CD4-positive, alpha-beta T cell treated with Interferon gamma for 1 hour (primary cell): ENCODE measurements around the gene TEPSIN.
A peak's percentile ranks its signal among the peaks of the same experiment; 100 is the strongest.

Experiments used
- DNase-seq: peaks from one replicate; pipeline ENCODE4 v3.0.0-alpha.2; 2020

Gene TEPSIN

DNA sequence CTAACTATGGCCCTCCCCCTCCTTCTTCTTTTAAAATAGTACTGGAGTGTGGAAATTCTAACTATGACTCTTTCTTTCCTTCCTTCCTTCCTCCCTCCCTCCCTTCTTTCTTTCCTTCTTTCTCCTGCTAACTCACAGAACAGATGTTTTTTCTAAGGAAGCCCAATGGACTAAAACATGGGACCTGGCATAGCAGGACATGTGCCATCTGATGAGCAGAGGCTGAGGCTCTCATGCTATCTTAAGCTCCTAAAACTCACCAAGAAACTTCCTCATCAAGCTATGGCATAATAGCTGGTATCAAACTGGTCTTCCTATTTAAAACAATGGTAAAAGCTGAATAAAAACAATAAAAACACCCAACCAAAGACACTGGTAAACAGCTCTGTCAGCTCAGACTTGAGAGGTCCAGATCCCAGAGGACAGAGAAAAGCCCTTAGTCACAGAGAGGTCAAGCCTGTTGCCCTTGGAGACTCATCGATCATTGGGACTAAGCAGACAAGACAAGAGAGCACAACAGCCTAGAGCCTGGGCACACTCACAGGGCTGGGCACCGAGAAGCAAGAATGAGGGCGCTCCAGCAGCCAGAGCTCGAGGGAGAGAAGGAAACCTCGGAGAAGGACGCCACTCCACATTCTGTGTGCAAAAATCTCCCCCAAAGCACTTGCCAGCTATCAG is 28.7 kb upstream of the TEPSIN start:
- DNase-seq, result no peak

DNA sequence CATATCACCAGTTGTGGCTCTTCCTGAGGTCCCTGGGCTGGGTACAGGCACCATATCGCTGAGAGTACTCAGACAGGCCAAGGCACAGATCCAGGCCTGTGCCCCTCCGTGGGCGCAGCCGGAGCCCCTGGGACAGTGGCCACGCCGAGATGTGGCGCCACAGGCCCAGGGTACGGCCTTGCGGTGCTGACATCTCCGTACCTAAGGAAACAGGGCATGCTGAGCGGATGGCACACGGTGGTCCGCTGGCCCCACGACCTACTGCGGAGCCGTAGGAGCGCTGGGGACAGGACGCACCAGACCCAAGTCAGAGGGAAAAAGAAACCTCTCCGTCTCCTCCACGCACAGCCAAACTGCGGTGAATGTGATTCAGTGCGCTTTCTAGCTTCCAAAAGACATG is 26.7 kb upstream of the TEPSIN start:
- no peak for DNase-seq

DNA sequence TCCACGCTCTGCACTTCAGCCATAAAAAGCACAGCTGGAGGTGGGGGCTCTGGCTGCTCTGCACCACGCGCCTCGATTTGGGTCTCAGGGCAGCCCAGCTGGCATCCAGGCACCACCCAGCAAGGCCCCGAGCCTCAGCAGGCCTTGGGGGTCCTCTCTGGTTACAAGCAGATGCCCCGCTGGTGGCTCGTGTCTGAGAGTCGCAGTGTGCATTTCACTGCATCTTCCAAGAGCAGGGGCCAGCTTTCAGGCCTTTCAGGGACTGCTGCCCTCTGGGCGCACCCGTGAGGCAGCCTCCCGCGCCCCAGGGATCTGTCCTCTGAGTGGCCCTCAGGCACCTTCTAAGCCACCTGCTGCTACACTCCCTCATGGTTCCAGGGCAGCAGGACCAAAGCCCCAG is 25.8 kb upstream of the TEPSIN start:
- no peak for DNase-seq

DNA sequence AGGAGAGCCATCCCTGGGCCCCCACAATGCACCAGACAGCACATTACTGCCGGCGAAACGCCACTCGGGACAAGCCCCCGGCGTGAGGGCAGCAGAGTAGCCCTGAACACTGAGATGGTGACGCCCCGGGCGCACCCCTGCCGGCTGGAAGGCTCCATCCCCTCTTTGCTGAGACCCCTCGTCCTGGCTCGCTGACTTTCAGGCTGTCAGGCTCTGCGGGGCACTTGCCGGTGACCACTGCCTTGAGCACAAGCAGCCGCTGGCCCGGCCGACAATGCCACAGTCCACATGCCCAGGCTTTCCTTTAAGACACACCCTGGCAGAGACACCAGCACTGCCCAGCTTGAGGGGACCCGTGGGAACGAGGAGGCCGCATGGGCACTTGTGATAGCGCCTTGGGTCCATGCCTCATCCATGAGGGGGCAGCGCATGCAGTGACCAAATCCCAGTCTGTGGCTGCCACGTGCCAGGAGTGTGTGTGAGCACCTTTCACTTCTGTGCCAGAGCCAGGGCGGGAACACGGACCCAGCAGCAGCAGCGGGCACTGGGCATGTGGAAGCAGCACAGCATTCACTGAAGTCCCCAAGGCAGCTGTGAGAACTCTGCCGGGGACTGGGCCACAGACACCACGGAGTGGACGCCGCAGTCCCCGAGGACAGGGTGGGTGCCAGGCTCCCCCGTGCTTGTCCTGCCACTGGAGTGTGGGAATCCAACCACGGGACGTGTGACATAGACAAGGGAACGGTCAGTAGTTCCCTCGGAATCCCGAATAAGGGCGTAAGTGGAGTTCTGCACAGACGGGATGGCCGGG is 24.7 kb upstream of the TEPSIN start:
- DNase-seq, result no peak

DNA sequence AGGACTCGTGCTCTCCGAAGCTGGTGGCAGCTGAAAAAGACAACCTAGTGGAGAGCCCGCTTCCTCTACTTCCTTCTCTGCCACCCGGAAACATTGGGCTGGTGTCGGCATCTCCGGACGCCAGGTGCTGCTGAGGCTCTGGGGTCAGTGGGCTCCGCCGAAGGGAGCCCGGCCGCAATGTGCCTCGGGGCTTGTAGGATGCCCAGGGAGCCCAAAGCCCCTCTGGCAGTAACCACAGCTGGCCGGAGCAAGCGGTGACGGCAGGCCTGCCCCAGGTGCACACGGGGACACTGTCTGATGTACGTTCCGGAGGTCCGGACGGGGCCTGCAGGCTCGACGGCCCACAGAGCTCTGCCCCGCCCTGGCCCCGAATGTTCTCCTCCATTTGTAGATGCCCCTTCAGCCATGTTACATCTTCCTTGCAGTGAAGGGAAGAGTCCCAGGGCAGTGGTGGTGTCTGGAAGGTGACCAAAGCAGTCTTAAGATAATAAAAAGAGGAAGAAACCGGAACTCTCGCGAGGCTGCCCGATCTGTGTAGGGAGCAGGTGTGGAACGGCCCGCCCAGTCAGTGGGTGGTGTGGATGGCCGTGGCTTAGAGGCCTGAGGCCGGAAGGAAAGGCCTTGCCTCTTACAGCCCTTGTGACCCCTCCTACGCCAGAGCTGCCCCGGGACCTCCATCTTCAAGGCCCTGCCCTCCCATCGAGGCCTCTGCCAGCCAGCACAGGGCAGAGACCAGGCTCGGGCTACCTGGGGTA is 22.9 kb upstream of the TEPSIN start:
- DNase-seq, result no peak

DNA sequence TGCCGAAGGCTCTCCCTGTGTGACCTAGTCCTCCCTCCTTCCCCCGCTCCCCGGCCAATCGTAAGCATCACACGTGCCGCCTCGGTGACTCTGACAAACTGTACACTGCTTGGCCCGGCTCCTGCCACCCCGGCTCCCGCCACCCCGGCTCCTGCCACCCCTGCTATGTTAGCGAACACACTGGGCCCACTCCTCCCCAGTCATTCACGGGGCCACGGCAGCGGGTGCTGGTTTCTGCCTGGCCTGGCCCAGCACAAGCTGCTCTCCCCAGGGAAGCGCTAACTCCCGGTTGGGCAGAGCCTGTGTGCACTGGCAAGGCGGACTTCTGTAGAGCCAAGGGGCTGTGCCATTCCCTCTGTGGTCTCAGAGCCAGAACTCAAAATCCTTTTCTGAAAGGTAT is 22.2 kb upstream of the TEPSIN start:
- no peak for DNase-seq

DNA sequence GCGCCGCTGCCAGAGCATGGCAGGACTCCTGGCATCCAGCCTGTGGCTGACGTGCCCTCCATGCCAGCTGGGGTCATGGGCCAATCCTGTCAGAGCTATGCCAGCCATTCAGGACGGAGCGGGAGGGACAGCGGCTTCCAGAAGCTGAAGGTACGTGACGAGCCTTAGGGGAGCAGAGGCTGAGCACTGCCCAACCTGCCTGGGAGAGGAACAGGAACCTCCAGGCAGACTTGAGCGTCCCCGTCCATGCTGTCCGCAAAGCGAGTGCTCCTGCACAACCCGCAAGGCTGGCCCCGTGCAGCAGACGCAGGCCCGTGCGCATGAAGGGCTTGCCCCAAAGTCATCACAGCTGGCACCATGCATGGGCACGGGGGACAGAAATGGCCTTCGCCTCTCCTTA is 21.8 kb upstream of the TEPSIN start:
- DNase-seq, result no peak

DNA sequence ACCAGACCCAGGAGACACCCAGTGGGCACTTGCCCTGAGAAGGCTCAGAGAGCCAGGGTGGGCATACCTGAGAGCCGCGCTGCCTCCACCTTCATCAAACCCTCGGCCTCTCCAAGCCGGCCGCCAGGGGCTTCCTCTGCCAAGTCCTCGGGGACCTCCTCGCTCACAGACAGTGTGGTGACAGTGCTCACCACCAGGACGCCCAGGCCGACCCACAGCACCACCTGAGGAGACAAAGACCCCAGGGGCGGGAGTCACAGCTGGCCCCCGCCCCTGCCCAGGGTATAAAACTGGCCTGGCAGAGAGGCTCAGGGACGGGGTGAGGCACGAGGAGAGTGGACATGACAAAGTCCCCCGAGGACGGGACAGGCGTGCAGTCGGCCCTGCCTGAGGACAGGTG is 21.3 kb upstream of the TEPSIN start:
- DNase-seq, result no peak

DNA sequence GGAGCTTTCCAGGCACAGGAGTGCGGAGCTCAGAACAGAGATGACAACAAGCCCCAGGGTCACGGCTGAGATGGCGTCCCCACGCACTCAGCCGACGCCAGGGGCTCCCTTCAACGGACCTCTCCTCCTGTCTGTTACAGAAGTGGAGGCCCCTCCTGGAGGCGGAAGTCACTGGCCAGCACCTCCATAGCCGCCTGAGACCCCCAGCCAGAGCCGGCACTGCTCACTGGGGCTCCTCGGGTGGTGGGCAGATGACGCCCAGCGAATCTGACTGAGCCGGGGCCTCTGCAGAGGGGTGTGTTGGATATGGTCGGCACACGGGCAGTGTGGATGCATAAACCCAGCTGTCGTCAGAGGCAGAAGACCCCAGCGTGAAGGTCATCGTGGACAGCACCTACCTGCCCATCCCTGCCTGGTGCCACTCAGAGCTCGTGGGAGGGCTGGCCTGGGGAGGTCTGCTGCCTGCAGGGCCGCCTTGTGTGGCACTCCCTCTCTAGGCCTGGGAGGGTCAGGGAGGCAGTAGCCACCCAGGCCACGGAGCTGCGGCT is 20.3 kb upstream of the TEPSIN start:
- DNase-seq, result no peak

DNA sequence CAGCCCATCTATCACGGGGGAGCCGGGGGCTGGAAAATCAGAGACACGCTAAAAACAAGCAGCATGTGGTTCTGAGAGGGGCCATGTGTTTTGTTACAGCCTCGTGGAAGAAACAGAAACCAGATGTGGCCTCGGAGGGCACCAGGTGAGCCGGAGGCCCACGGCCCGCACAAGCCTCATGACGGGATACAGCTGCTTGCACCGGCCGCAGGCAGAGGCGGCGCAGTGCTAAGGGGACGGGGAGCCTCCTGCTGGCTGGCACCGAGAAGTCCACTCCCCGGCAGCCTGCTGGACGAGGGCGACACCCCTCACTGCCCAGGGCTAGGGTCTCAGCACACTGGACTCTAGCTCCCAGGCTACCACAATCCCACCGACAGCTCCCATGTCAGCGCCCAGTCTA is 19.4 kb upstream of the TEPSIN start:
- no peak for DNase-seq

DNA sequence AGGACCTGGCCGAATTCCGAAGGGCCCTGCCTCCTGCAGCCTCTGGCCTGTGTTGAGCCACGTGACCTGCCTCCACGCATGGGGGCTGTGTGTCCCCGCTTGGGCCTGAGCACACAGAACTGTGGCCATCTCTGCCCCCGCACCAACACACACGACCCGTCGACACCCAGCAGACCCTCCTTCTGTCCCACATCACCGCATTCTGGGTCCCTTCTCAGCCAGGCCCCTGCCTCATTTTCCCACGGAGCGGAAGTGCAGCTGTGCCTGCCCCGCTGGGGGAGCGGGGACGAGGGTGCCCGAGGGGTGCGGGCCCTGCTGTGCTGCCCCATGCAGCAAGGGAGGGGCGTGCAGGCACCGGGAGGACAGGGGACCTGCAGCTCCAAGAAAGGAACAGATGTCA is 18.7 kb upstream of the TEPSIN start:
- DNase-seq, result no peak

DNA sequence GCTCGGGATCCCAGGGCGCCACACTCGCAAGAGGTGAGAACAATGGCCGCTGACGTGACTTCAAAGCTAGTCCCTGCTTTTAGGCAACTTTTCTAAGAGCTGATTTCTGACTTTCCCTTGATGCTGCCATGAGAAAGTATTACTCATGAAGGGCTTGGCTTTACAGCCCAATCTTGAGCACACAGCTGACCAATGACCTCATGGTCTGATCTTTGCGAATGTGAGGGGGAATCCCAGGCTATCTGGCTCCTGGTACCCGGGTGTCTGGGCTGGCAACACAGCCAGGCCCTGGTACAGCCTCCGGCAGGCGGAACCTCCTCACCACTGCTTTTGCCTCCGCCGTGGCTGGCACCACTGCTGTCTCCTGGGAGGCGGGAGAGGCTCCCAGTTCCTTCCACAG is 17.8 kb upstream of the TEPSIN start:
- no peak for DNase-seq

DNA sequence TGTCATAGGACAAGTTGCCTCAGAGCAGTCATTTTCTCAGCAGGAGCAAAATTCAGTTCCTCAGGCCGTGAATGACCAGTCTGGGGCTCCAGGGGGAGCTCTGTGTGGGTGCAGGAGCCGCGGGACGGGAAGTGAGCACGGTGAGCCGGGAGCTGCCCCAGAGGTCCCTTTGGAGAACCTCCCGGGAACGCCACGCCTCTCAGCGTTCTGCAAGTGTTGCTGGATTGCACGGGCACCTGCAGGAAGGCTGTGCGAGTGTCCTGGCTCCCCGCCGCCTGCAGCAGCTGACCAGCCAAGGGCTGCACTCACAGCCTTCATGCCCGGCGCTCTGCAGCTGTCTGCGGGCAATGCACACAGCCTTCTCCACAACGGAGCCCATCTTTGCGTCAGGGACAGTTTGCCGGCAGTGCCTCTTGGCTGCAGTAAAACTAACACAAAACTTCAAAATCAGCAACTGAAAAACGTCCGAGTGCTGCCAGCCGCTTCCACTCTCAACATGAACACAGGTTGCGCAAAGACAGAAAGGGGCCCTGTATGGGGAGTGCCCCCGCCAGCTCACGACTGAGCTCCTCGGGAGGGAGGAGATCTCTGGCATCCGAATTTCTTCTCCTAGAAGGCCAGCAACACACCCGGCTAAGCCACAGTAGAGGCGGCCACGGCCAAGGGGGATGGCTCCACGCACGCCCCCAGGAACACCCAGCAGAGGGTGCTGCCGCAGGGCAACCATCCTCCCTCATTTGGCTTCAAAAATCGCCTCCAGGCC is 16.3 kb upstream of the TEPSIN start:
- peak; percentile 34 for DNase-seq

DNA sequence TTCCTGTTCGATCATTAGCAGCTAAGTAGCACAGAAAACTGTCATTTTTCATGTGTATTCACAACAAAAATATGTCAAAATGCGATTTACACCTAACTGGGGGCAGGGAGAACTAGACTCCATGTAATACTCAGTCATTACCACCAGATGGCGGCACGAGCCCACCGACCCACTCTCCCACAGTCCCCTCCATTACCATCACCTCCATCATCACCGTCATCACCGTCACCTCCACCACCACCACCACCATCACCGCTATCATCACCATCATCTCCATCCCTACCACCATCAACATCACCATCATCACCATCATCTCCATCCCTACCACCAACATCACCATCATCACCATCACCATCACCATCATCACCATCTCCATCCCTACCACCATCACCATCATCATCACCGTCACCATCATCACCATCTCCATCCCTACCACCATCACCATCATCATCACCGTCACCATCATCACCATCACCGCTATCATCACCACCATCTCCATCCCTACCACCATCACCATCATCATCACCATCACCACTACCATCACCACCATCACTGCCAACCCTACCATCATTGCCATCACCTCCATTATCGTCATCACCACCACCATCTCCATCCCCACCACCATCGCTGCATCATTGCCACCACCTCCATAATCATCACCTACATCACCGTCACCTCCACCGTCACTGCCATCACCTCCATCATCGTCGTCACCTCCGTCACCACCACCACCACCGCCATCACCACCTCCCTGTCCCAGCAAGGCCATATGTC is 14.7 kb upstream of the TEPSIN start:
- peak; percentile 61 for DNase-seq

DNA sequence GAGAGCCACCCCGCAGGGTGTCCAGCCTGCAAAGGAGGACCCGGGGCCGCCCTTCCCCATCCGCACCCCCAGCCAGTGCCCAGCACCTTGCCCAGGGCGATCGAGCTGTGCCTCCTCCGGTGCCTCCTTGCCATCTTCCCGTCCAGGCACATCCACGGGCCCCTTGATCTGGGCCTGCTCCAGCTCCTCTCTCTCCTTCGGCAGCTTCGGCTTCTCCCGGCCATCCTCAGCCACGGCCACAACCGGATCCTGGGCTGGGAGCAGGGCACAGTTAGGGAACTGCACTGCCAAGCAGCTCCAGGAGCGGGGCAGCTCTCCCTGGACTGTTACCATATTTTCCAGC is 14.1 kb upstream of the TEPSIN start:
- DNase-seq, result no peak

DNA sequence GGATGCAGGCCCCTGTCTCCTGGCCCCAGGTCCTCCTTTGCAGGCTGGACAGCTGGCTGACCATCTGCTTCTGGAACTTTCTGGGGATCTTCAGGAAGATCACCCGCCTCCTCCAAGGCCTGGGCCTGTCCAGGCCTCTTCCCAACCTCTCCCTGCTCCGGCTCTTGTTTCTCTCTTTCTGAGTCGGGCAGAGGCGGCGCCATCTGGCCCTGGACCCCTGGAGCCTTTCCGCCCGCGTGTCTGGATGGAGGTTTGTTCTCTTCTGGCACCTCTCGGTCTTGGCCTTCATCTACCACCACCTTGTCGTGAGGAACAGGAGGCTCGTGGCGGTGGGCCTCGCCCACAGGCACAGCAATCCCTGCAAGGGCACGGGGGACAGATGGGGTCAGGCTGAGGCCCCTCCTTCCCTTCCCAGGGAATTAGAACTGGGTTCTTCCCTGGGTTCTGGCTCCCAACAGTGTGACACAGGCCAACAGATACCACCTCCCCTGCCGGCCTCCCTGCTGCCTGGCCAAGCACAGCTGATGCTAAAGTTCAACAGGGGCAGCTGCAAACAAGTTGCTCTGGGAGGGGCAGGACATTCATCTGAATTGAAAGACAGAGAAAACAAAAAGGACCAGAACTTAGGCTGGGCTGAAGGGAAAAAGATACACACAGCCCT is 13.6 kb upstream of the TEPSIN start:
- DNase-seq, result no peak

DNA sequence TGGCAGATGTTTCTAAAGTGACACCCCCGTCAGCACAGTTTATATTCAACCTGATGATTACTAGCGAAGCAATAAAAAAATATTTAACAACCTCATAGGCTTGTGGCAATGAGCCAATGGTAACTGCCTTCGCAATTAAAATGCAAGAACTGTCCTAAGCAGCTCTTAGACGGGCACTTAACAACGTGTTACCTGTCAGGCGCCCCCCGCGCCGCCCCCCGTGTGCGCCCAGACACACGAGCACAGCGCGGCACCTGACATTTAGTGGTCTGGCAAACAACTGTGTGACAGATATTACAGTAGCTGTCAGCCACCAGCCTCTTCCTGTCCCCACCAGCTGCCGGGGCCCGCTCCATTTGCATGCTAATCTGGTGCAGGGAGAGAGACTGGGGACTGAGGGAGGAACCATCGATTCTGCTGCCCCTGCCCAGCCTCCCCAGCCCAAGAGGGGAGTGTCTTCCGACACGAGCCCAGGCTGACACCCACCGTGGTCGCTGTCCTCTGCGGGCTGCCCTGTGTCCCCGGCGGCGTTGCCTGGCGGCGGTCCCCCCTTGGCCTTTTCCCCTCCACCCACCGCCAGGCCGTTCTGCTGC is 12.9 kb upstream of the TEPSIN start:
- DNase-seq, result no peak

DNA sequence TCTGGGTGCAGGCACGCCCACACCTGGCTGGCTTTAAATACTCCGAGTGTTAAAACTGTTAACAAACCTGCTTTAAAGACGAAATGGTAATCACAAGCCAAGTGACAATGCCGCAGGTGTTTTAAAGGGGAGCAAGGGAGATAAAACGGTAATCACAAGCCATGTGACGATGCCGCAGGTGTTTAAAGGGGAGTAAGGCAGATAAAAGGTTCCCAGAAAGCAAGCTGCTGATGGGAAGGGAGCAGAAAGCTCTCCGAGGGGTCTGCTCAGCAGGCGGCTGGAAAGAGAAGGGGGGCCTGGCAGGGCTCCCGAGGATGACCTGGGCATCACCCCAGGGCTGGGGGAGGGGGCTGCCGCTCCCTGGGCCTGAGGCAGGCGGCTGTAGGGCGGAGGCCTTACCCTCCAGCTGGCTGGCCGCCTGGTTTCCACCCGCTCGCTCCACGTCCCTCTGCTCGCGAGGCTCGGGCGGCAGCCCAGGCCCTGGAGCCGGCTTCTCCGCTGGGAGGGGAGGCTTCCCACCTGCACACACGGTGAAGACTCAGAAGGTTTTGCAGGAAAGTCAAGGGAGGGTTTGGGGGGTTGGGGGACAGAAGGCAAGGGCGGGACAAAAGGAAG is 12.3 kb upstream of the TEPSIN start:
- no peak for DNase-seq

DNA sequence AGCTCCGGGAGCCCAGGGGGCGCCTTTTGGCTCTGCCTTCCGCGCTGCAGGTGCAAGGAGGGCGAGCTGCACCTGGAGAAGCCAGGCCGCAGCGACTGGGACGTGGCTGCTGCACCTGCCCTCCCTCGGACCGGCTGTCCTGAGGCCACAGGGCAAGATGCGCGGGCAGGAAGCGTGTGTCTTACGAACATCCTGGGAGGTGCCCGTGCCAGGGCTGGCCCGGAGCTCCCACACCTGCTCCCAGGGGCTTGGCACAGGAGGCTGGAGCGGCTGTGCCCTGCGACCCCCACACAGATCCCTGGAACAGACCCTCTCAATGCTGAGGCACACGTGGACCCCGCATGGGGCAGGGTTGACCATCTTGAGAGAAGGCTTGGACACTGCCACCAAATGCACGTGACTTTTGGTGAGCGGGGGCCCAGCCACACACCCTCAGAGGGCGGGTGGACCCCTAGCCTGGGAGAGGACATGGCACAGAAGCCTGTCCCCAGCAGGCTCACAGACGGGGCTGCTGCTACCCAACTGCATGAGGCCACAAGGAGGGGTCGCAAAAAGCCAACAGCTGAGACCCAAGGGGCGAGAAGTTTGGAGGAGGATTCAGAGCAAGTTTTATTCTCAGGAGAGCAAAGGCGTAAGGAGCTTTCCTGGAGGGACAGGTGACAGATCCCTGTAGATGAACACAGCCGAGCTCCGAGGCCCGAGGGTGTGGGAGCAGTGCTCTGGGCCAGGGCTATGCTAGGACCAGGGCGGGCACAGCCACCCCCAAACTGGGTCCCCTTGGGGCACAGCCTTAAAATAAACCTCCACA is 11.6 kb upstream of the TEPSIN start:
- DNase-seq, result no peak
